H1 (cell line): ENCODE measurements around the gene NFASC. TPM values are rescaled to one million over a fixed set of nuclear protein-coding genes. Genes with fewer than 3 reads are reported as not detected.

Experiments used
- ASH2L ChIP-seq: fragments of 200-600, 300-600 bp; sonication (generic); IDR thresholded peaks from one replicate; pipeline ENCODE4 v1.7.1; 2017; ENCODE audit warnings: low read length
- CEBPB ChIP-seq: IDR thresholded peaks from 2 replicates; pipeline ENCODE4 v1.6.1; 2012; ENCODE audit warnings: low read depth, low read length
- CHD2 ChIP-seq: IDR thresholded peaks from 2 replicates; pipeline ENCODE4 v1.6.1; 2012; ENCODE audit warnings: low read length, improper control_type of control experiment
- EGR1 ChIP-seq: IDR thresholded peaks from 2 replicates; pipeline ENCODE4 v1.6.1; 2011; ENCODE audit warnings: low read depth, low read length, borderline replicate concordance
- JUN ChIP-seq: IDR thresholded peaks from 2 replicates; pipeline ENCODE4 v1.6.1; 2011; ENCODE audit warnings: low read depth, mild to moderate bottlenecking, improper control_type of control experiment, low read length
- NANOG ChIP-seq: IDR thresholded peaks from 2 replicates; pipeline ENCODE4 v1.6.1; 2011; ENCODE audit warnings: low read length, low read depth, mild to moderate bottlenecking, inconsistent platforms; ENCODE audit not compliant: insufficient read depth, poor library complexity, severe bottlenecking
- POLR2AphosphoS5 ChIP-seq: IDR thresholded peaks from 2 replicates; pipeline ENCODE4 v1.6.1; 2011; ENCODE audit warnings: low read depth, low read length
- RAD21 ChIP-seq, 2 experiments: IDR thresholded peaks in 1 of 2; conservative IDR thresholded peaks in 1 of 2; 2 replicates each; pipeline ENCODE4 v1.6.1; 2011; ENCODE audit warnings: low read depth in 2 of 2, low read length in 2 of 2, improper control_type of control experiment in 1 of 2, inconsistent platforms in 1 of 2, mild to moderate bottlenecking in 1 of 2, moderate library complexity in 1 of 2
- RFX5 ChIP-seq: IDR thresholded peaks from 2 replicates; pipeline ENCODE4 v1.6.1; 2011; ENCODE audit warnings: low read depth, low read length, improper control_type of control experiment, borderline replicate concordance
- SIX5 ChIP-seq: IDR thresholded peaks from 2 replicates; pipeline ENCODE4 v1.6.1; 2011; ENCODE audit warnings: mild to moderate bottlenecking, low read depth, low read length
- SP1 ChIP-seq: IDR thresholded peaks from 2 replicates; pipeline ENCODE4 v1.6.1; 2011; ENCODE audit warnings: low read depth, low read length
- TBP ChIP-seq: IDR thresholded peaks from 2 replicates; pipeline ENCODE4 v1.6.1; 2011; ENCODE audit warnings: low read depth, low read length, improper control_type of control experiment
- polyA plus RNA-seq, 7 experiments: library from polyadenylated mRNA; depleted of rRNA in 3 of 7; stranded (reverse) in 5 of 7; unstranded in 2 of 7; fragments of >200 nt in 5 of 7; fragments of 200-250 nt in 2 of 7; gene quantifications; 1 replicate in 5 of 7; 2 replicates in 1 of 7; 4 replicates in 1 of 7; pipeline versions ENCODE4 v1.2.1 to v1.2.3, GENCODE V29; 2011 to 2013; ENCODE audit warnings: missing spikeins in 2 of 7, mixed read lengths in 2 of 7
- total RNA-seq: library from RNA; stranded (reverse); fragmentation: NEBNext Ultra II Directional; extraction: Animal tissue kit (Norgen Biotek cat#: 25700); gene quantifications from 2 replicates; pipeline ENCODE4 v1.2.1, GENCODE V29; 2021
- TF ChIP-seq, protein P1 (sequence below): fragments of 300-600 bp; sonication (generic); IDR thresholded peaks from 2 replicates; pipeline ENCODE4 v1.7.1; 2012; ENCODE audit warnings: low read length, moderate library complexity, mild to moderate bottlenecking, inconsistent platforms; ENCODE audit not compliant: insufficient replicate concordance

The NFASC gene
- total and polyA plus RNA-seq, 2 of the 8 experiments (the other 6 are each of a cell fraction or from before 2014, with no cell fraction given): 5.0 to 15.2 TPM

DNA sequence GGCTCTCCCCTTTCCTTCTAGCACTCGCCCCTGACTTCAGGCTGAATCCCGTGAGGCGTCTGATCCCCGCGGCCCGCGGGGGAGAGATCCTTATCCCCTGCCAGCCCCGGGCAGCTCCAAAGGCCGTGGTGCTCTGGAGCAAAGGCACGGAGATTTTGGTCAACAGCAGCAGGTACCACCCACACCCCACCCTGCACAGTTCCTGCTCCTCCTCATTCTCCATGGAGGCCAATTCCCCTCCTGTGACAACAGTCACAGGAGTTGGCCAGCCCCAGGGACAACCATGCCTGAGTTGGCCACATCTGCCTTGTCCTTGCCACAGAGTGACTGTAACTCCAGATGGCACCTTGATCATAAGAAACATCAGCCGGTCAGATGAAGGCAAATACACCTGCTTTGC lies 193.6 kb downstream of the NFASC start (continued):
- TF ChIP-seq, protein P1, sequence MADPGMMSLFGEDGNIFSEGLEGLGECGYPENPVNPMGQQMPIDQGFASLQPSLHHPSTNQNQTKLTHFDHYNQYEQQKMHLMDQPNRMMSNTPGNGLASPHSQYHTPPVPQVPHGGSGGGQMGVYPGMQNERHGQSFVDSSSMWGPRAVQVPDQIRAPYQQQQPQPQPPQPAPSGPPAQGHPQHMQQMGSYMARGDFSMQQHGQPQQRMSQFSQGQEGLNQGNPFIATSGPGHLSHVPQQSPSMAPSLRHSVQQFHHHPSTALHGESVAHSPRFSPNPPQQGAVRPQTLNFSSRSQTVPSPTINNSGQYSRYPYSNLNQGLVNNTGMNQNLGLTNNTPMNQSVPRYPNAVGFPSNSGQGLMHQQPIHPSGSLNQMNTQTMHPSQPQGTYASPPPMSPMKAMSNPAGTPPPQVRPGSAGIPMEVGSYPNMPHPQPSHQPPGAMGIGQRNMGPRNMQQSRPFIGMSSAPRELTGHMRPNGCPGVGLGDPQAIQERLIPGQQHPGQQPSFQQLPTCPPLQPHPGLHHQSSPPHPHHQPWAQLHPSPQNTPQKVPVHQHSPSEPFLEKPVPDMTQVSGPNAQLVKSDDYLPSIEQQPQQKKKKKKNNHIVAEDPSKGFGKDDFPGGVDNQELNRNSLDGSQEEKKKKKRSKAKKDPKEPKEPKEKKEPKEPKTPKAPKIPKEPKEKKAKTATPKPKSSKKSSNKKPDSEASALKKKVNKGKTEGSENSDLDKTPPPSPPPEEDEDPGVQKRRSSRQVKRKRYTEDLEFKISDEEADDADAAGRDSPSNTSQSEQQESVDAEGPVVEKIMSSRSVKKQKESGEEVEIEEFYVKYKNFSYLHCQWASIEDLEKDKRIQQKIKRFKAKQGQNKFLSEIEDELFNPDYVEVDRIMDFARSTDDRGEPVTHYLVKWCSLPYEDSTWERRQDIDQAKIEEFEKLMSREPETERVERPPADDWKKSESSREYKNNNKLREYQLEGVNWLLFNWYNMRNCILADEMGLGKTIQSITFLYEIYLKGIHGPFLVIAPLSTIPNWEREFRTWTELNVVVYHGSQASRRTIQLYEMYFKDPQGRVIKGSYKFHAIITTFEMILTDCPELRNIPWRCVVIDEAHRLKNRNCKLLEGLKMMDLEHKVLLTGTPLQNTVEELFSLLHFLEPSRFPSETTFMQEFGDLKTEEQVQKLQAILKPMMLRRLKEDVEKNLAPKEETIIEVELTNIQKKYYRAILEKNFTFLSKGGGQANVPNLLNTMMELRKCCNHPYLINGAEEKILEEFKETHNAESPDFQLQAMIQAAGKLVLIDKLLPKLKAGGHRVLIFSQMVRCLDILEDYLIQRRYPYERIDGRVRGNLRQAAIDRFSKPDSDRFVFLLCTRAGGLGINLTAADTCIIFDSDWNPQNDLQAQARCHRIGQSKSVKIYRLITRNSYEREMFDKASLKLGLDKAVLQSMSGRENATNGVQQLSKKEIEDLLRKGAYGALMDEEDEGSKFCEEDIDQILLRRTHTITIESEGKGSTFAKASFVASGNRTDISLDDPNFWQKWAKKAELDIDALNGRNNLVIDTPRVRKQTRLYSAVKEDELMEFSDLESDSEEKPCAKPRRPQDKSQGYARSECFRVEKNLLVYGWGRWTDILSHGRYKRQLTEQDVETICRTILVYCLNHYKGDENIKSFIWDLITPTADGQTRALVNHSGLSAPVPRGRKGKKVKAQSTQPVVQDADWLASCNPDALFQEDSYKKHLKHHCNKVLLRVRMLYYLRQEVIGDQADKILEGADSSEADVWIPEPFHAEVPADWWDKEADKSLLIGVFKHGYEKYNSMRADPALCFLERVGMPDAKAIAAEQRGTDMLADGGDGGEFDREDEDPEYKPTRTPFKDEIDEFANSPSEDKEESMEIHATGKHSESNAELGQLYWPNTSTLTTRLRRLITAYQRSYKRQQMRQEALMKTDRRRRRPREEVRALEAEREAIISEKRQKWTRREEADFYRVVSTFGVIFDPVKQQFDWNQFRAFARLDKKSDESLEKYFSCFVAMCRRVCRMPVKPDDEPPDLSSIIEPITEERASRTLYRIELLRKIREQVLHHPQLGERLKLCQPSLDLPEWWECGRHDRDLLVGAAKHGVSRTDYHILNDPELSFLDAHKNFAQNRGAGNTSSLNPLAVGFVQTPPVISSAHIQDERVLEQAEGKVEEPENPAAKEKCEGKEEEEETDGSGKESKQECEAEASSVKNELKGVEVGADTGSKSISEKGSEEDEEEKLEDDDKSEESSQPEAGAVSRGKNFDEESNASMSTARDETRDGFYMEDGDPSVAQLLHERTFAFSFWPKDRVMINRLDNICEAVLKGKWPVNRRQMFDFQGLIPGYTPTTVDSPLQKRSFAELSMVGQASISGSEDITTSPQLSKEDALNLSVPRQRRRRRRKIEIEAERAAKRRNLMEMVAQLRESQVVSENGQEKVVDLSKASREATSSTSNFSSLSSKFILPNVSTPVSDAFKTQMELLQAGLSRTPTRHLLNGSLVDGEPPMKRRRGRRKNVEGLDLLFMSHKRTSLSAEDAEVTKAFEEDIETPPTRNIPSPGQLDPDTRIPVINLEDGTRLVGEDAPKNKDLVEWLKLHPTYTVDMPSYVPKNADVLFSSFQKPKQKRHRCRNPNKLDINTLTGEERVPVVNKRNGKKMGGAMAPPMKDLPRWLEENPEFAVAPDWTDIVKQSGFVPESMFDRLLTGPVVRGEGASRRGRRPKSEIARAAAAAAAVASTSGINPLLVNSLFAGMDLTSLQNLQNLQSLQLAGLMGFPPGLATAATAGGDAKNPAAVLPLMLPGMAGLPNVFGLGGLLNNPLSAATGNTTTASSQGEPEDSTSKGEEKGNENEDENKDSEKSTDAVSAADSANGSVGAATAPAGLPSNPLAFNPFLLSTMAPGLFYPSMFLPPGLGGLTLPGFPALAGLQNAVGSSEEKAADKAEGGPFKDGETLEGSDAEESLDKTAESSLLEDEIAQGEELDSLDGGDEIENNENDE: no peak
- TF ChIP-seq ASH2L: no peak
- no peak for TF ChIP-seq JUN
- no peak for TF ChIP-seq RFX5
- no peak for TF ChIP-seq CHD2
- TF ChIP-seq SIX5: no peak
- TF ChIP-seq NANOG: no peak
- TF ChIP-seq CEBPB: no peak
- no peak for TF ChIP-seq RAD21 (IDR thresholded peaks at IDR 0.05 in 1 of 2, conservative IDR thresholded peaks at IDR 0.05 in 1 of 2; ENCODE audit: low read depth in 2 of 2, low read length in 2 of 2)
- no peak for TF ChIP-seq POLR2AphosphoS5
- no peak for TF ChIP-seq SP1
- TF ChIP-seq TBP: no peak
- TF ChIP-seq EGR1: no peak
